HG02642 (cell line): Measurements from ENCODE around the gene CDC42BPB.

Source experiments
- ATAC-seq: cut with Tn5 transposase; IDR thresholded peaks from one replicate; pipeline ENCODE4 v1.9.1; 2021; ENCODE audit warnings: mild to moderate bottlenecking; ENCODE audit not compliant: unreplicated experiment, poor library complexity

CDC42BPB gene

DNA sequence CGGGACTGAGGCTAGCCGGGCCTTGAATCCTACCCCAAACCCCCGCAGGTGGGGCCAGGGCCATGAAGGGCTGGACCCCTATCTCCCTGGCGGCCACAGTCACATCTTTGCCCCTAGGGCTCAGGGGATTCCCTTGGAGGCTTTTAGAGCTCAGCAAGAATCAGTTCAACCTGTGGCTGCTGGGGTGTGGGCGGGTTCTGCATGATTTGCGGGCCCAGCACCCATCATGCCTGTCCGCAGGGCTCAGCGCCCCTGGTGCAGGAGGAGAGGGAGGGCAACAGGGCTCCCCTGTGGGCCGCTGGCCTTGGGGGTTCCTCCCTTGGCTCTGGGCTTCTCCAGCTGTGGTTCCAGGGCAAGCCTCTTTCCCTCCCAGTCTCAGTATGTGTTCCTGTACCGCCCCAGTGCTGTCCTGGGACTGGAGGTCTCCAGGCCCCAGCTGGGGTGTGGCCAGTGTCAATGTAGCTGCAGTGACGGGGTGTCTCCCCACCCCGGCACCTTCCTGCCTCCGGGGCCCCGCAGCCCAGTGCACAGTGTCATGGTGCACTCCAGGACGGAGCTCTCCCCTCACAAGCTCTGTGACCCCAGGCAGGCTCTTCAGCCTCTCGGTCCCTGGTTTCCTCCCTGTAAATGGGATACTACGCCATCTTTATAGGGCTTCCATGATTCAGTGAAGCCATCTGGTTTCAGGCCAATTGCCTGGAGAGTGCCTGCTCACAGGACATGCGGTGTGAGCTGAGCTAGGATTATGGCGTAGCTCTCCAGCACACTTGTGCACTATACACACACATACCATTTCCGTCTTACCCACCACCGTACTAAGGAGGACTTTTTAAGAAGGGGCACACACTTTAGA is 16.8 kb upstream of the CDC42BPB start:
- ATAC-seq: no peak

DNA sequence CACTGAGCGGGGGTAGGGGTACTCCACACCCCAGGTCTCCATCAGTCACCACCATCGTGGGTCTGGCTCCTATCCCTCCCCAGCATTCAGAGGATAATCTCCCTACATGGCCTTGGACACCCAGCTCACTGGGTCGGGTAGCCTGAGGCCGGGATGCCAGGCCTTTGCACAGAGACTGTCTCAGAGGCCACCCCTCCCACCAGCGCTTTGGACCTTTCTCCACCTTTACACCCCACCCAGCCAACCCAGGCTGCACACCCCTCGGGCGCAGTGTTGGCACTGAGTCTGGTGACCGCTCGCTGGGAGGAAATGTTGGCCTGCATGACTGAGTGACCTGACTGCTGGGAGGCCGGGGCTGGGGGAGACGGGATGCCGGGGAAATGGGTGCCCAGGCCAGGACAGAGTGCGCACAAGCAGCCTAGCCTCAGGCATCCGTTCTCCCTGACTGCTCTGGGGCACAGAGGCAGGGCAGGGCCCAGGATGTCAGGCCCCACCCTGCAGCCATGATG is 16.1 kb upstream of the CDC42BPB start:
- ATAC-seq: no peak

DNA sequence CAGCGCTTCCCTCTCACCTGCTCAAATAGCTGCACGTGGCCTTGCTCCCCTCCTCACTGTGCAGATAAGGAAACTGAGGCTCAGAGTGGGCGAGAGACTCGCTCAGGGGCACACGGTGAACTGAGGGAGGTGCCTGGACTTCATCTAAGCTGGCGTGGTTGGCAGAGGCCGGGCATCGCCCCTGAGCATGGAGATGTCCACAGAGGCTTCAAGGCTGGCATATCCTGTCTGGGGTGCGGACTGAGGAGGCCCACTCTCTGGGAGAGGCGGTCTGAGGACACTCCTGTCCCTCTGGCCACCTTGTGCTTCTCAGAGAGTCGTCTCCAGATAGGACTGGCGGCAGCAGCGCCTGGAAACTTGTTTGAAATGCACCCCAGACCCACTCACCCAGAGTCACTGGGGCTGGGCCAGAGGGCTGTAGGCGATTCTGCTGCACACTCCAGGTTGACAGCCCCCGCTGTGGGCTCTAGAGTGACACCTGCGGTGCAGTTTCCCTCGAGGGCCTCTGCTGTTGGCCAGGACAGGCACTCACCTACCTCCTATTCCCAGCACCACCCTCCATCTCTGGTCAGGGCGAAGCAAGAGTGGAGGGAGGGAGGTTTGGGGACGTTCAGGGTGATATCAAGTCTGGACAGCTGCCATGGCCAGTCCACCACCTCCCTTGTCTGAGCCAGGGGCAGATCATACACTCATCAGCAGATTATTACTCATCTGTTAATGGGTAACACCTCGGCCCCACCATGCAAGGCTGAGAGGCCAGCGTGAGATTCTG is 15.4 kb upstream of the CDC42BPB start:
- ATAC-seq: no peak

GRCh38 chr14:103071544-103072251 is 14.3 kb upstream of the CDC42BPB start:
- no peak for ATAC-seq

GRCh38 chr14:103070971-103071542 is 13.7 kb upstream of the CDC42BPB start:
- no peak for ATAC-seq

DNA sequence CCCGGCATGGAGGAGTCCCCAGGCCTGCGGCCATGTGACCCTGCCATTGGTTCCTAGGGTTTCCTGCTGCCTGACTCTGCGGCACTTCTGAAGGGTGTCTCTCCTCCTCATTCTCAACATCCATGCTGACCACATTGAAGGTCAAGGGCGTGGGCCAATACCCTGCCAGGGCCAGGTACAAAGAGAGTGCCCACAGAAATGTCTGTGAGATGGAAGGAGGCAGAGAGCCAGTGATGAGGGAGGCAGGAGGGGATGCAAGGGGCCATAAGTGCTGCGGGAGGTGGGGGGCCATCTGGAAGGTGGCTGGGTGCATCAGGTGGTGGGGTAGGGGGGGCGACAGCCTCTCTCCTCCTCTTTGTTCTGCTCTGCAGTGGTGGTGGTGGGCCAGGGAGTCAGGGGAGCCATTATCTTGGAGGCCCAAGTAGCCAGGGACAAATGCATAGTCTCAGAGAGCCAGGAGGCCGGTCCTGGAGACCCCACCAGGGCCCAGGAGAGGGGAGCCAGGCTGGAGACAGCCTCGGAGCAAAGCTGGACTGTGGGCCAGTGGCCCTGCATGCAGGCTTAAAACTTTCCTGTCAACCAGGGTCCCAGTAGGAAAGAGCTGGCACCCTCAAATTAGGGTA is 13.0 kb upstream of the CDC42BPB start:
- no peak for ATAC-seq

GRCh38 chr14:103068351-103069073 is 11.2 kb upstream of the CDC42BPB start:
- no peak for ATAC-seq

GRCh38 chr14:103067231-103067954 is 10.0 kb upstream of the CDC42BPB start:
- no peak for ATAC-seq

DNA sequence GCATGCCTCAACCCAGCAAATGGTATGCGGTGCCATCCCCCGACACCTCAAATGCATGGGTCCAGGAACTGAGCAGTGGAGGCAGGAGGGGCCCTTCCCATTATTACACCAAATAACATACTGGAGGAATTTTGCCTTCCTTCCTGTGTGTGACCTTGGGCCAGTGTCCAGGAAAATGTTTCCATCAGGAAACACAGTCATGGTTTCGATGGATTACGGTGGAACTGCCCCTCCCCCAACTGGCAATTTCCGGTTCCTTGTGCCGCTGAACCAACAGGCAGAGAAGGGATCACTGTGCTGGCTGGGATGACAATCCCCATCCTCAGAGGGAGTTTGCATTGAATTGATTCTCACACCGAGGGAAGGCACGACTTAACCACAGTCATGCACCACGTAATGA is 9.1 kb upstream of the CDC42BPB start:
- ATAC-seq: no peak

DNA sequence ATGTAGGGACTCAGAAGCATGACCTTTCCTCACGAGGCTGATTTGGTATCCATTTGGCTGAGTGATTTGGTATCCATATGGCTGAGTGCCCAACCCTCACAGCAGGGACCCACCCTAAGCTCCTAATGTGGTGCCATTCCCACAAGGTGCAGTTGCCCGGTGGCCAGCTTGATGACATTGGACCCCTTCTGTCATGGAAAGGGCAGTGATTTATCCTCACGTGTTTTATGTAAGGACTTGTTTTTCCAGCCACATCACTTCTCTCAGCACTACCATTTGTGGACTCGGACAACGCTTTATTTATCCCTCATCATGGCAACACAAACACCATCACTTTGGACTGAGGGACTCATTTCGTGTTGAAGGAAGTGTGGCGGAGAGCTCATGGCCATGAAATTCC is 8.5 kb upstream of the CDC42BPB start:
- ATAC-seq: no peak

GRCh38 chr14:103064978-103065377 is 7.6 kb upstream of the CDC42BPB start:
- no peak for ATAC-seq

DNA sequence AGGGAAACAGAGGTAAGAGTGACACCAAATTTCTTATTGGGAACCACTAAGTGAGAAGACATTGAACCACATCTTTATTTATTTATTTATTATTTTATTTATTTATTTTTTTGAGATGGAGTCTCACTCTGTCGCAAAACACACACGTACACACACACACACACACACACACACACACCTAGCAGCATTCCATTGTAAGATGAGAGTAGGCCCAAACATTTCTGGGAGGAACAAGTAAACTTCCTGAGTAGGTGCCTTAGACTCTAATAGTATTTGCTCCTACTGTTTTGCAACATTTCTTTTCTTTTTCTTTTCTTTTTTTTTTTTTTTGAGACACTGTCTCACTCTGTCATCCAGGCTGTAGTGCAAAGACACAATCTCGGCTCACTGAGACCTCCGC is 7.1 kb upstream of the CDC42BPB start:
- no peak for ATAC-seq

DNA sequence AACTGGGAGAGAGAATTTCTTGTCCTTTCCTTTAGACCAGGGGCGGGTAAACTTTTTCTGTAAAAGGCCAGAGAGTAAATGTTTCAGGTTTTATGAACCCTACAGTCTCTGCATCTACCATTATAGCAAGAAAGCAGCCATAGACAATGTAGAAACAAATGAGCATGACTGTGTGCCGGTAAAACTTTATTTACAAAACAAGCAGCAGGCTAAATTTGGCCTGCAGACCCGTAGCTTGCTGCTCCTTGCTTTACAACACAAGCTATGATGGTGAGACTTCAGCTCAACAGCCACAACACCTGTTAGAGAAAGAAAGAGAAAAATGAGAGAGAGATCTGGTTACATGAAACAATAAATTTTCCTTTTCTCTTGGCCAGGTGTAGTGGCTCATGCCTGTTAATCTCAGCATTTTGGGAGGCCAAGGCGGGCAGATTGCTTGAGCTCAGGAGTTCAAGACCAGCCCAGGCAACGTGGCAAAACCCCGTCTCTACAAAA is 4.2 kb upstream of the CDC42BPB start:
- no peak for ATAC-seq

GRCh38 chr14:103059556-103059955 is 2.2 kb upstream of the CDC42BPB start:
- no peak for ATAC-seq

- ATAC-seq: no peak
Measured at GRCh38 chr14:103058164-103059055, 1.1 kb upstream of the CDC42BPB start.

DNA sequence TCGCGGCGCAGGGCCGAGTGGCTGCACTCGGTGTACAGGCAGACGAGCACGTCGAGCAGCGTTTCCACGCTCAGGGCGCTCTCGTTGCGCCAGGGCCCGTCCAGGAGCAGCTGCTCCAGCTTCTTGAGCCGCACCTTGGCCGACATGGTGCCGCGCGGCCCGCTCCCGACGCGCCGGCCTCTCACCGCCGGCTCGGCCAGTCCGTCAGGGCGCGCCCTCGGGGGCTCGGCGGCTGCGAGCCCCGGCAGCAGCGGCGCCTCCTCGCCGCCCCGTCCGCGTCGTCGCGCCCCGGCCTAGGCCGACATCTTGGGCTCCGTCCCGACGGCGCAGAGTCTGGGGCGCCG is 349 bp downstream of the CDC42BPB start:
- no peak for ATAC-seq

DNA sequence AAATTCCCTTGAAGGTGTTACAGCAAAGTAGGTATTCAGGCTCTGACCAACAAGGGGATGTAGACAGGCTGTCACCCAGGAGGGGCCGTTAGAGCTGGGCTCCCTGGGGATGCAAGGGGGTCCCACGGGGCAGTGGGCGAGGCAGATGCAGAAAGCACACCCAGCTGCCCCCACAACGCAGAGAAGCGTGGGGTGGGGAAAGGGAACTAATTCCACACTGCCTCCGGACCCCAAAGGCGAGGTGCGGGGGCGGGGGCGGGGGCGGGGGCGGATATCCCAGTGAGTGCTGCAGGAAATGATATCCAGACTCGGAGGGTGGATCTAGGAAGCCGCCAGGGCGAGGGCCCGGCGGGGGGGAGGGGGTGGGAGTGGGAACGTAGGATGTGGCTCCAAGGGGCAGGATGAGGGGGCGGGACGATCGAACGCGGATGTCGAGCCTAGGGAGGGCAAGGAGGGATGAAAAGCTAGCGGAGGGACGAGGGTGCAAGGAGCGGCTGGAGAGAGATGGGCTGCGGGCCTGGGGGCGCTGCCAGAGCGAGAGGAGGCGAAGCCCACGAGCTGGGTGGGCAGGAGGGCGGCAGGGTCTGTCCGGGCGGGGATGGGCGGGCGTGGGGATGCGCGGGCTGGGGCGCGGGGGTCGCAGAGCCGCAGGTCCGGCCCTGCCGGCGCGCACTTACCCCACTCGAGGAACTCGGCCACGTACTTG is 874 bp downstream of the CDC42BPB start:
- no peak for ATAC-seq
